ENCODE results near the gene SLC27A3. TPM values are rescaled to one million over a fixed set of nuclear protein-coding genes. Genes with fewer than 3 reads are reported as not detected.

SLC27A3 gene
- total RNA-seq, 1 experiment from 2014 or later: 42.0 TPM

- Histone ChIP-seq H2BK12ac (ENCODE audit: insufficient read length, low read depth, low read length) (no peak overlapping the region), H3K56ac (ENCODE audit: insufficient read length, low read depth, low read length) (no peak overlapping the region), H3K4ac (ENCODE audit: low read depth, low read length) (no peak overlapping the region), H3K4me2 (ENCODE audit: insufficient read depth, insufficient read length, low read length) (no peak overlapping the region), H4K91ac (ENCODE audit: insufficient read length, low read depth, low read length) (no peak overlapping the region), H2BK15ac (ENCODE audit: low read depth, low read length) (no peak overlapping the region), H2BK20ac (ENCODE audit: low read depth, low read length, poor library complexity, severe bottlenecking) (no peak overlapping the region), H2BK120ac (ENCODE audit: low read depth, low read length, poor library complexity, severe bottlenecking) (no peak overlapping the region), H4K8ac (replicated peaks; ENCODE audit: insufficient read length, low read depth, low read length) (no peak overlapping the region), H3K14ac (ENCODE audit: insufficient read depth, low read length) (no peak overlapping the region), H3K18ac (ENCODE audit: insufficient read length, low read depth, low read length) (no peak overlapping the region), H3K9ac (ENCODE audit: extremely low read depth, insufficient read length, low read length) (no peak overlapping the region), H2AFZ (ENCODE audit: low read length) (no peak overlapping the region), H3K9me3 (ENCODE audit: control insufficient read depth, low read depth, low read length) (no peaks in the 10 kb centered on the region), H3K27me3 (ENCODE audit: insufficient read depth, low read length) (no peaks in the 10 kb centered on the region), H4K20me1 (ENCODE audit: control insufficient read depth, insufficient read depth, insufficient read length) (no peaks in the 10 kb centered on the region), H2BK5ac (ENCODE audit: insufficient read length, low read length) (no peak overlapping the region), H3K79me1 (ENCODE audit: insufficient read depth, low read depth, low read length, poor library complexity, severe bottlenecking) (no peaks in the 10 kb centered on the region), H3K23ac (ENCODE audit: insufficient read length, low read depth, low read length) (no peak overlapping the region), H3K27ac (ENCODE audit: insufficient read length, low read depth, low read length) (no peak overlapping the region), H3T11ph (ENCODE audit: low read length) (no peak overlapping the region), H3K4me1 (ENCODE audit: insufficient read depth, low read length) (peaks cover 3% of the 10 kb centered on the region; the same call in 1 of the 2 replicates), H3K23me2 (ENCODE audit: insufficient read length, low read depth, low read length, poor library complexity, severe bottlenecking) (no peaks in the 10 kb centered on the region), H2AK5ac (ENCODE audit: insufficient read length, low read length) (no peak overlapping the region), H4K5ac (ENCODE audit: insufficient read length, low read depth, low read length) (no peak overlapping the region), H3K79me2 (ENCODE audit: insufficient read depth, low read length) (peaks cover 7% of the 10 kb centered on the region; the same call in 1 of the 2 replicates)
- H3K4me3 Mint-ChIP-seq: no peak overlapping the region
- TF ChIP-seq CTCF (conservative IDR thresholded peaks at IDR 0.05): no peak
- H3K27me3 Mint-ChIP-seq (ENCODE audit: low read depth): no peaks in the 10 kb centered on the region
- no peak overlapping the region for H3K27ac Mint-ChIP-seq
- no peak for DNase-seq
- peaks cover 22 to 30% of the 10 kb centered on the region in 2 experiments for H3K4me1 Mint-ChIP-seq
- H3K36me3 Mint-ChIP-seq (ENCODE audit: insufficient read depth in 1 of 3, low read depth in 3 of 3): peaks cover 12 to 38% (median 15%) of the 10 kb centered on the region in 3 experiments; a peak in 6 of 7 replicates
- no CpG with 5 or more reads among the region's 1 CpG for WGBS (ENCODE audit: extremely low coverage, insufficient read length, low lambda C conversion rate)
- no peaks in the 10 kb centered on the region for H3K9me3 Mint-ChIP-seq
These were observed 41.2 kb upstream of the SLC27A3 start for GRCh38 chr1:153733970-153734369.
